ENCODE results near the gene HSPA8. TPM values are rescaled to one million over a fixed set of nuclear protein-coding genes. Genes with fewer than 3 reads are reported as not detected.

Gene HSPA8
- total and polyA plus RNA-seq, 10 donors = 110 to 1,026 (median 639) TPM

- no peaks in the 10 kb centered on the region for H3K27me3 ChIP-seq (replicated peaks in 1 of 7)
- TF ChIP-seq POLR2A (IDR thresholded peaks at IDR 0.05) (no peak), POLR2AphosphoS5 (IDR thresholded peaks at IDR 0.05) (peak in 1 of 3 donors; percentile 21)
- H3K36me3 ChIP-seq = no peaks in the 10 kb centered on the region
- peaks cover 0 to 3% (median 0%) of the 10 kb centered on the region in 6 donors for H3K4me1 ChIP-seq
- DNase-seq = no peak
- peak overlapping the region in 6 of 8 donors; percentile 15 to 73 (median 62) for H3K27ac ChIP-seq
- no peaks in the 10 kb centered on the region for H3K9me3 ChIP-seq
- intact Hi-C loops (cut with DNase I; ENCODE audit: low total_unique reads) = no loop called here
- WGBS, 5 donors = 50 to 74% (median 64%) methylated on average over 11 of the region's 11 CpGs
- no peak overlapping the region for H3K4me3 ChIP-seq
Measured at GRCh38 chr11:123040111-123040432, 21.9 kb downstream of the HSPA8 start.

DNA sequence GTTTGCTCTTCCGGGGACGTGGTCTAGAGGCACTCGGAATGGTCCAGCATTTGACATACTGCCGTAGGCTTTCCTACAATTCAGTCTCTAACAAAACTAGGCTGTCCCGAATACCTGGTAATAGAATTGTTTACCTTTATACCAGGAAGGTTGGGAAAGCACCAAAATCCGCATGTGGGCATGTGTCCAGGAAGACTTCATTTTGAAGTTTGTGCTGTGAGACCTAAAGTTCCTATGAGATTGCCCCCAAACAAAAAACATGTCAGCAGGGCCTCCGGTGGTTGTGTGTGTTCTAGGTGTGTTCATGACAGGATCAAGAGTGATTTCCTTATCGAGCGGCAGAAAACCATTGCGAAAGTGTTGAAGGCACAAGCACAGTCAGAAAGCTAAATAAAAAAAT lies 26.1 kb downstream of the HSPA8 start:
- Histone ChIP-seq H3K27me3 (replicated peaks in 1 of 7) (no peaks in the 10 kb centered on the region), H3K4me1 (peaks cover 0 to 8% (median 0%) of the 10 kb centered on the region in 6 donors), H3K4me3 (no peak overlapping the region), H3K36me3 (no peaks in the 10 kb centered on the region), H3K9me3 (no peaks in the 10 kb centered on the region), H3K27ac (no peak overlapping the region)
- no peak for DNase-seq
- intact Hi-C loops (cut with DNase I; ENCODE audit: low total_unique reads) = no loop called here
- TF ChIP-seq POLR2A (IDR thresholded peaks at IDR 0.05) = no peak
- TF ChIP-seq, protein P1, sequence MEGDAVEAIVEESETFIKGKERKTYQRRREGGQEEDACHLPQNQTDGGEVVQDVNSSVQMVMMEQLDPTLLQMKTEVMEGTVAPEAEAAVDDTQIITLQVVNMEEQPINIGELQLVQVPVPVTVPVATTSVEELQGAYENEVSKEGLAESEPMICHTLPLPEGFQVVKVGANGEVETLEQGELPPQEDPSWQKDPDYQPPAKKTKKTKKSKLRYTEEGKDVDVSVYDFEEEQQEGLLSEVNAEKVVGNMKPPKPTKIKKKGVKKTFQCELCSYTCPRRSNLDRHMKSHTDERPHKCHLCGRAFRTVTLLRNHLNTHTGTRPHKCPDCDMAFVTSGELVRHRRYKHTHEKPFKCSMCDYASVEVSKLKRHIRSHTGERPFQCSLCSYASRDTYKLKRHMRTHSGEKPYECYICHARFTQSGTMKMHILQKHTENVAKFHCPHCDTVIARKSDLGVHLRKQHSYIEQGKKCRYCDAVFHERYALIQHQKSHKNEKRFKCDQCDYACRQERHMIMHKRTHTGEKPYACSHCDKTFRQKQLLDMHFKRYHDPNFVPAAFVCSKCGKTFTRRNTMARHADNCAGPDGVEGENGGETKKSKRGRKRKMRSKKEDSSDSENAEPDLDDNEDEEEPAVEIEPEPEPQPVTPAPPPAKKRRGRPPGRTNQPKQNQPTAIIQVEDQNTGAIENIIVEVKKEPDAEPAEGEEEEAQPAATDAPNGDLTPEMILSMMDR (IDR thresholded peaks at IDR 0.05 in 8 of 11, conservative IDR thresholded peaks at IDR 0.05 in 3 of 11) = no peak
- no peak for TF ChIP-seq POLR2AphosphoS5 (IDR thresholded peaks at IDR 0.05)
- WGBS, 5 donors = 72 to 92% (median 86%) methylated on average over 10 of the region's 10 CpGs

DNA sequence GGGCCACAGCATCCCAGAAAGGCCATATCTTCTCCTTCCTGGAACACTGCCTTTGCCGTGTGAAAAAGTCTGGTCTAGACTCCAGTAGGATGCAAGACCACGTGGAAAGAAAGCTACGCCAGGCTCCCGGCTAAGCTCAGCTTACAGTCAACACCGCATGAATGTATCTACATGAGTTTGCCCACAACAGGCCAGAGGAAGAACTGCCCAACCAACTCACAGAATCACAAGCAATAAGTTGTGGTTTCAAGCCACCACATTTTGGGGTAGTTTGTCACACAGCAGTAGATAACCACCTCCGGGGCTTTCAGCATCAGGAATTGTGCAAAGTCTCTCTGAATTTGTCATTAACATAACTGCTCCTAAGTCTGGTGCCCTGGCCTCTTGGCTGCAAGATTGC lies 27.3 kb downstream of the HSPA8 start:
- H3K4me1 ChIP-seq = peaks cover 0 to 8% (median 0%) of the 10 kb centered on the region in 6 donors
- H3K36me3 ChIP-seq = no peaks in the 10 kb centered on the region
- H3K27me3 ChIP-seq (replicated peaks in 1 of 7) = no peaks in the 10 kb centered on the region
- no peaks in the 10 kb centered on the region for H3K9me3 ChIP-seq
- intact Hi-C loops (cut with DNase I; ENCODE audit: low total_unique reads) = no loop called here
- WGBS, 5 donors = 44 to 75% (median 63%) methylated on average over 6 of the region's 6 CpGs
- H3K27ac ChIP-seq = peak overlapping the region in 1 of 8 donors; percentile 7
- TF ChIP-seq, protein P1 (IDR thresholded peaks at IDR 0.05 in 8 of 11, conservative IDR thresholded peaks at IDR 0.05 in 3 of 11) = no peak
- TF ChIP-seq POLR2A (IDR thresholded peaks at IDR 0.05) (no peak), POLR2AphosphoS5 (IDR thresholded peaks at IDR 0.05) (no peak)
- DNase-seq = no peak
- no peak overlapping the region for H3K4me3 ChIP-seq

DNA sequence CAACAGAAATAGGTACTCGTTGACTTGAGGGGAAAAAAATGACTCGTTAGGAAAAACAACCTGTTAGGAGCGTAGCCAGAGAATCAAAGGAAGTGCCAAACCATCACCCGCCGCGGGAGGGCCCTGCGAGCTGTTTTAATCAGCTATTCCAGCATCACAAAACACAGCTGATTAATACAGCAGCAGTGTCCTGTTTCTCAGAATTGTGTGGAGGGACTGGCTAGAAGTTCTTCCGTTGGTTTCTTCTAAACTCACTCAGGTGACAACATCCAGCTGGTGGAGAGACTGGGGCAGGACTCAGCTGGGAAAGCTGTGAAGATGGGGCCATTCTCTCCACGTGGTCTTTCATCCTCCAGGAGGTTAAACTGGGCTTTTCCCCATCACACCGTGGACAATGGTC lies 28.0 kb downstream of the HSPA8 start:
- 48 to 56% (median 51%) methylated on average over 10 of the region's 10 CpGs for WGBS, 5 donors

More for the DNA sequence above, 28.0 kb downstream of the HSPA8 start:
- TF ChIP-seq, protein P1 (IDR thresholded peaks at IDR 0.05 in 8 of 11, conservative IDR thresholded peaks at IDR 0.05 in 3 of 11) = peak in 1 of 11 experiments; percentile 12
- no peak for TF ChIP-seq POLR2AphosphoS5 (IDR thresholded peaks at IDR 0.05)
- intact Hi-C loops (cut with DNase I; ENCODE audit: low total_unique reads) = no loop called here
- Histone ChIP-seq H3K4me3 (no peak overlapping the region), H3K36me3 (no peaks in the 10 kb centered on the region), H3K4me1 (peaks cover 0 to 8% (median 0%) of the 10 kb centered on the region in 6 donors), H3K27me3 (replicated peaks in 1 of 7) (no peaks in the 10 kb centered on the region), H3K27ac (peak overlapping the region in 1 of 8 donors; percentile 7), H3K9me3 (no peaks in the 10 kb centered on the region)
- DNase-seq = no peak
